Measurements from ENCODE around the gene TMPO. TPM values are rescaled to one million over a fixed set of nuclear protein-coding genes. Genes with fewer than 3 reads are reported as not detected.

The TMPO gene
- total RNA-seq, 1 experiment from 2014 or later = 62.5 TPM

- no TSS peak for BruUV-seq (replicated peaks)
- Mint-ChIP-seq H3K27me3 (ENCODE audit: insufficient read depth, unreplicated experiment) (no peaks in the 10 kb centered on the region), H3K4me1 (ENCODE audit: insufficient read depth, unreplicated experiment) (peaks cover 9% of the 10 kb centered on the region), H3K9me3 (ENCODE audit: unreplicated experiment) (no peaks in the 10 kb centered on the region), H3K36me3 (ENCODE audit: insufficient read depth, unreplicated experiment) (no peaks in the 10 kb centered on the region), H3K4me3 (ENCODE audit: unreplicated experiment) (no peak overlapping the region), H3K27ac (ENCODE audit: low read depth, unreplicated experiment) (no peak overlapping the region)
- ChIA-PET POLR2A (interaction anchor here (1.5 to 1.9 kb wide), 2 partner anchors 15 to 17 kb away, joined by 4 to 21 read pairs; partner anchors contain the start of gene SLC25A3), CTCF (interaction anchor here (0.8 to 1.0 kb wide), 3 partner anchors 12 to 84 kb away, joined by 3 to 5 read pairs (median 3); no protein-coding TSS in a partner anchor)
- no peak for DNase-seq (ENCODE audit: unreplicated experiment)
- TF ChIP-seq, protein P1, sequence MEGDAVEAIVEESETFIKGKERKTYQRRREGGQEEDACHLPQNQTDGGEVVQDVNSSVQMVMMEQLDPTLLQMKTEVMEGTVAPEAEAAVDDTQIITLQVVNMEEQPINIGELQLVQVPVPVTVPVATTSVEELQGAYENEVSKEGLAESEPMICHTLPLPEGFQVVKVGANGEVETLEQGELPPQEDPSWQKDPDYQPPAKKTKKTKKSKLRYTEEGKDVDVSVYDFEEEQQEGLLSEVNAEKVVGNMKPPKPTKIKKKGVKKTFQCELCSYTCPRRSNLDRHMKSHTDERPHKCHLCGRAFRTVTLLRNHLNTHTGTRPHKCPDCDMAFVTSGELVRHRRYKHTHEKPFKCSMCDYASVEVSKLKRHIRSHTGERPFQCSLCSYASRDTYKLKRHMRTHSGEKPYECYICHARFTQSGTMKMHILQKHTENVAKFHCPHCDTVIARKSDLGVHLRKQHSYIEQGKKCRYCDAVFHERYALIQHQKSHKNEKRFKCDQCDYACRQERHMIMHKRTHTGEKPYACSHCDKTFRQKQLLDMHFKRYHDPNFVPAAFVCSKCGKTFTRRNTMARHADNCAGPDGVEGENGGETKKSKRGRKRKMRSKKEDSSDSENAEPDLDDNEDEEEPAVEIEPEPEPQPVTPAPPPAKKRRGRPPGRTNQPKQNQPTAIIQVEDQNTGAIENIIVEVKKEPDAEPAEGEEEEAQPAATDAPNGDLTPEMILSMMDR (IDR thresholded peaks at IDR 0.05; ENCODE audit: unreplicated experiment) = no peak
- intact Hi-C loops (cut with micrococcal nuclease) = no loop called here
Observed at GRCh38 chr12:98578392-98578791, 63.0 kb downstream of the TMPO start.

- intact Hi-C loops (cut with micrococcal nuclease) = no loop called here
- no TSS peak for BruUV-seq (replicated peaks)
- ChIA-PET POLR2A (interaction anchor here (1.5 to 1.9 kb wide), 2 partner anchors 15 to 17 kb away, joined by 4 to 21 read pairs; partner anchors contain the start of gene SLC25A3), CTCF (interaction anchor here (0.8 to 1.0 kb wide), 3 partner anchors 12 to 84 kb away, joined by 3 to 5 read pairs (median 3); no protein-coding TSS in a partner anchor)
- peak; percentile 34 for DNase-seq (ENCODE audit: unreplicated experiment)
- TF ChIP-seq, protein P1 (IDR thresholded peaks at IDR 0.05; ENCODE audit: unreplicated experiment) = no peak
- no peaks in the 10 kb centered on the region for H3K27me3 Mint-ChIP-seq (ENCODE audit: insufficient read depth, unreplicated experiment)
- H3K27ac Mint-ChIP-seq (ENCODE audit: low read depth, unreplicated experiment) = no peak overlapping the region
- no peaks in the 10 kb centered on the region for H3K36me3 Mint-ChIP-seq (ENCODE audit: insufficient read depth, unreplicated experiment)
- H3K4me1 Mint-ChIP-seq (ENCODE audit: insufficient read depth, unreplicated experiment) = peaks cover 9% of the 10 kb centered on the region
- H3K4me3 Mint-ChIP-seq (ENCODE audit: unreplicated experiment) = no peak overlapping the region
- H3K9me3 Mint-ChIP-seq (ENCODE audit: unreplicated experiment) = no peaks in the 10 kb centered on the region
Observed at GRCh38 chr12:98578821-98579220, 63.4 kb downstream of the TMPO start.

DNA sequence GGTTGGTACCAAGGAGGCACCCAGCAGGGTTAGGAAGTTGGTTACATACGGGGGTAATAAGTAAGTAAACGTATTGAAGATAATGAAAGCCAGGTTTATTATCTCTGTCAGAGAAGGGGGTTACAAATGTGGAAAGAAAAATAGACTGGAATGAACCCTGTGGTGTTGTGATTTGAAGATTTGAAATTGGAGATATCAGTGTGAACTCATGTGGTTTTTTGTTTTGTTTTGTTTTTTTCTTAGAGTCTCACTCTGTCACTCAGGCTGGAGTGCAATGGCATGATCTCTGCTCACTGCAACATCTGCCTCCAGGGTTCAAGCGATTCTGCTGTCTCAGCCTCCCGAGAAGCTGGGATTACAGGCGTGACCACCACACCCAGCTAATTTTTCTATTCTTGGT, 64.0 kb downstream of the TMPO start:
- ChIA-PET CTCF (interaction anchor here (0.8 to 3.3 kb wide), 2 partner anchors 12 to 59 kb away, joined by 3 to 23 read pairs; no protein-coding TSS in a partner anchor), POLR2A (interaction anchor here (1.5 to 1.9 kb wide), 2 partner anchors 14 to 16 kb away, joined by 4 to 21 read pairs; partner anchors contain the start of gene SLC25A3)
- Mint-ChIP-seq H3K4me1 (ENCODE audit: insufficient read depth, unreplicated experiment) (peaks cover 9% of the 10 kb centered on the region), H3K27ac (ENCODE audit: low read depth, unreplicated experiment) (no peak overlapping the region), H3K27me3 (ENCODE audit: insufficient read depth, unreplicated experiment) (no peaks in the 10 kb centered on the region), H3K36me3 (ENCODE audit: insufficient read depth, unreplicated experiment) (no peaks in the 10 kb centered on the region), H3K9me3 (ENCODE audit: unreplicated experiment) (no peaks in the 10 kb centered on the region), H3K4me3 (ENCODE audit: unreplicated experiment) (no peak overlapping the region)
- intact Hi-C loops (cut with micrococcal nuclease) = no loop called here
- no peak for DNase-seq (ENCODE audit: unreplicated experiment)
- no TSS peak for BruUV-seq (replicated peaks)
- TF ChIP-seq, protein P1 (IDR thresholded peaks at IDR 0.05; ENCODE audit: unreplicated experiment) = no peak

- POLR2A ChIA-PET = interaction anchor here (1.9 kb wide), 1 partner anchor 14 kb away, joined by 21 read pairs; the partner anchor contains the start of gene SLC25A3
- intact Hi-C loops (cut with micrococcal nuclease) = no loop called here
- no peak for DNase-seq (ENCODE audit: unreplicated experiment)
- no peaks in the 10 kb centered on the region for H3K36me3 Mint-ChIP-seq (ENCODE audit: insufficient read depth, unreplicated experiment)
- no peak overlapping the region for H3K4me3 Mint-ChIP-seq (ENCODE audit: unreplicated experiment)
- CTCF ChIA-PET = interaction anchor here (3.3 kb wide), 1 partner anchor 13 kb away, joined by 23 read pairs; no protein-coding TSS in a partner anchor
- peaks cover 9% of the 10 kb centered on the region for H3K4me1 Mint-ChIP-seq (ENCODE audit: insufficient read depth, unreplicated experiment)
- H3K27ac Mint-ChIP-seq (ENCODE audit: low read depth, unreplicated experiment) = no peak overlapping the region
- TF ChIP-seq, protein P1 (IDR thresholded peaks at IDR 0.05; ENCODE audit: unreplicated experiment) = no peak
- H3K27me3 Mint-ChIP-seq (ENCODE audit: insufficient read depth, unreplicated experiment) = no peaks in the 10 kb centered on the region
- no TSS peak for BruUV-seq (replicated peaks)
- no peaks in the 10 kb centered on the region for H3K9me3 Mint-ChIP-seq (ENCODE audit: unreplicated experiment)
Observed at GRCh38 chr12:98579835-98580234, 64.4 kb downstream of the TMPO start.
